OCI-LY7 (cell line): ENCODE measurements around the gene MACC1. TPM values are rescaled to one million over a fixed set of nuclear protein-coding genes. Genes with fewer than 3 reads are reported as not detected.

ENCODE experiments used
- BruUV-seq: library from RNA; stranded (reverse); fragments of 400-500 nt; replicated peaks from 2 replicates; lab custom pipeline; 2021; lab: Mats Ljungman, UMichigan
- CTCF ChIA-PET: fragments of 300-600 bp; sonication (Branson Sonifier 250); formaldehyde crosslinking; loops from one replicate; lab custom pipeline; 2022; ENCODE audit warnings: antibody characterized with exemption; ENCODE audit not compliant: unreplicated experiment; lab: Charles Lee
- POLR2A ChIA-PET: fragments of 300-600 bp; sonication (Branson Sonifier 250); formaldehyde crosslinking; loops from one replicate; lab custom pipeline; 2022; ENCODE audit warnings: antibody characterized with exemption; lab: Charles Lee
- DNase-seq: peaks from one replicate; pipeline ENCODE4 v3.0.0-alpha.2; 2015; ENCODE audit warnings: low spot score
- H2AFZ ChIP-seq: fragments of 200-600 bp; sonication (generic), shearing (Covaris generic); 2 replicates; pipeline ENCODE4 v1.6.1; 2014; ENCODE audit warnings: mild to moderate bottlenecking, antibody characterized with exemption, low read length, moderate library complexity
- H3K27ac ChIP-seq: fragments of 200-600 bp; sonication (generic); 2 replicates; pipeline ENCODE4 v1.5.1; 2014; ENCODE audit warnings: mixed run types, low read depth, mild to moderate bottlenecking, moderate library complexity, low read length, inconsistent platforms; ENCODE audit not compliant: poor library complexity, severe bottlenecking
- H3K36me3 ChIP-seq: fragments of 200-600 bp; sonication (generic); 2 replicates; pipeline ENCODE4 v1.6.1; 2014; ENCODE audit warnings: mild to moderate bottlenecking, antibody characterized with exemption, low read length, moderate library complexity, mixed read lengths; ENCODE audit not compliant: insufficient read depth
- H3K4me1 ChIP-seq: fragments of 200-600 bp; sonication (generic); 2 replicates; pipeline ENCODE4 v1.5.1; 2014; ENCODE audit warnings: mild to moderate bottlenecking, low read length; ENCODE audit not compliant: insufficient read depth, poor library complexity, severe bottlenecking
- H3K4me2 ChIP-seq: fragments of 200-600 bp; sonication (generic); 2 replicates; pipeline ENCODE4 v1.6.1; 2014; ENCODE audit warnings: mild to moderate bottlenecking, low read length
- H3K4me3 ChIP-seq: fragments of 200-600 bp; sonication (generic); 2 replicates; pipeline ENCODE4 v1.5.1; 2014; ENCODE audit warnings: mild to moderate bottlenecking, low read depth, low read length; ENCODE audit not compliant: poor library complexity, severe bottlenecking
- H3K79me2 ChIP-seq: fragments of 200-600 bp; sonication (generic); 2 replicates; pipeline ENCODE4 v1.6.1; 2016; ENCODE audit warnings: low read depth, mild to moderate bottlenecking, low read length, moderate library complexity, mixed read lengths; ENCODE audit not compliant: insufficient read depth
- H3K9me2 ChIP-seq: fragments of 200-600 bp; sonication (generic); 2 replicates; pipeline ENCODE4 v1.6.1; 2016; ENCODE audit warnings: mild to moderate bottlenecking, low read length, mixed read lengths; ENCODE audit not compliant: insufficient read depth
- H3K9me3 ChIP-seq: fragments of 200-600 bp; sonication (generic); 2 replicates; pipeline ENCODE4 v1.6.1; 2014; ENCODE audit warnings: mild to moderate bottlenecking, mixed run types, low read length, mixed read lengths
- H4K20me1 ChIP-seq: fragments of 200-600 bp; sonication (generic); 2 replicates; pipeline ENCODE4 v1.6.1; 2014; ENCODE audit warnings: mild to moderate bottlenecking, antibody characterized with exemption, low read length, moderate library complexity, mixed read lengths; ENCODE audit not compliant: insufficient read depth
- CTCF ChIP-seq: fragments of 200-600 bp; sonication (generic); conservative IDR thresholded peaks from 2 replicates; pipeline ENCODE4 v1.5.1; 2014; ENCODE audit warnings: mild to moderate bottlenecking, antibody characterized with exemption, low read length, moderate library complexity, mixed read lengths
- EZH2phosphoT487 ChIP-seq: fragments of 200-600 bp; sonication (generic); IDR thresholded peaks from 2 replicates; pipeline ENCODE4 v1.6.1; 2018; ENCODE audit warnings: low read depth, borderline replicate concordance, mild to moderate bottlenecking, mixed run types, antibody characterized with exemption, low read length, moderate library complexity, mixed read lengths
- intact Hi-C: fragments of 100-400 bp; cut with micrococcal nuclease; formaldehyde crosslinking; loops from one replicate; pipeline ENCODE4 v1.10.0; 2022; ENCODE audit not compliant: unreplicated experiment
- total RNA-seq, 2 experiments: library from RNA; depleted of rRNA in 1 of 2; stranded (reverse); fragments of >200 nt in 1 of 2; shearing (Covaris generic) in 1 of 2; gene quantifications; 2 replicates each; pipeline ENCODE4 v1.2.3, GENCODE V29; 2014 to 2022

Gene MACC1
- total RNA-seq, 2 experiments from 2014 or later: 5.0 to 11.1 TPM

DNA sequence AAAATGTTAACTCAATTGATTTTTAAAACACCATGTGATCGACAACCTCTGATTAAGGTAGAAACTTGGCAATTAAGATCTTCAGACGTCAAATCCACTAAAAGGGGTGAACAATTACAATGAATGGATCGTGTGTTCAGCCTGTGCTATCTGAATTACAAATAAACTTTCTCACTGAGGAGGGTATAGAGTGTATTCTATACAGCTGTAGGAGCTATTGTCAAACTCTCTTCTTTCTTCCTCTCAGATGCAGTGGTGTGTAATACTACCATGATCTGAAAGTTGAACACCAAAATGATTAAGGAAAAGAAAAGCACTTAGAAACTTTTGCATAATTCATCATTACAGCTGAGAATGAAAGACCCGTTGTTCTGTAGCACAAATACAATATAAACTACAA, 32.2 kb upstream of the MACC1 start:
- Histone ChIP-seq H3K4me1 (no peaks in the 10 kb centered on the region), H3K36me3 (no peaks in the 10 kb centered on the region), H3K9me2 (no peaks in the 10 kb centered on the region), H3K4me3 (no peak overlapping the region), H3K9me3 (no peaks in the 10 kb centered on the region), H3K79me2 (no peaks in the 10 kb centered on the region), H3K4me2 (no peak overlapping the region), H4K20me1 (no peaks in the 10 kb centered on the region), H3K27ac (no peak overlapping the region), H2AFZ (no peak overlapping the region)
- CTCF ChIA-PET: no interaction called here
- POLR2A ChIA-PET: interaction anchor here (1.2 kb wide), 1 partner anchor 11 kb away, joined by 3 read pairs; no protein-coding TSS in a partner anchor
- BruUV-seq: no TSS peak
- no peak for TF ChIP-seq EZH2phosphoT487
- no peak for TF ChIP-seq CTCF
- no peak for DNase-seq
- intact Hi-C loops: no loop called here

- TF ChIP-seq CTCF (no peak), EZH2phosphoT487 (no peak)
- H3K4me3 ChIP-seq: no peak overlapping the region
- H3K79me2 ChIP-seq: no peaks in the 10 kb centered on the region
- no peak for DNase-seq
- H3K9me2 ChIP-seq: no peaks in the 10 kb centered on the region
- BruUV-seq: no TSS peak
- ChIA-PET CTCF (no interaction called here), POLR2A (interaction anchor here (1.2 kb wide), 1 partner anchor 14 kb away, joined by 4 read pairs; no protein-coding TSS in a partner anchor)
- no peaks in the 10 kb centered on the region for H3K4me1 ChIP-seq
- no peaks in the 10 kb centered on the region for H3K36me3 ChIP-seq
- no peak overlapping the region for H3K27ac ChIP-seq
- no peak overlapping the region for H2AFZ ChIP-seq
- no peaks in the 10 kb centered on the region for H3K9me3 ChIP-seq
- no peak overlapping the region for H3K4me2 ChIP-seq
- no peaks in the 10 kb centered on the region for H4K20me1 ChIP-seq
- intact Hi-C loops: no loop called here
Observed at GRCh38 chr7:20246236-20246635, 29.1 kb upstream of the MACC1 start.

GRCh38 chr7:20244334-20245120, 27.3 kb upstream of the MACC1 start:
- Histone ChIP-seq H4K20me1 (no peaks in the 10 kb centered on the region), H3K36me3 (no peaks in the 10 kb centered on the region), H3K4me3 (no peak overlapping the region), H3K4me1 (no peaks in the 10 kb centered on the region), H3K4me2 (no peak overlapping the region), H2AFZ (no peak overlapping the region), H3K9me2 (no peaks in the 10 kb centered on the region), H3K79me2 (no peaks in the 10 kb centered on the region), H3K27ac (no peak overlapping the region), H3K9me3 (no peaks in the 10 kb centered on the region)
- intact Hi-C loops: no loop called here
- CTCF ChIA-PET: no interaction called here
- no TSS peak for BruUV-seq
- POLR2A ChIA-PET: no interaction called here
- DNase-seq: no peak
- TF ChIP-seq EZH2phosphoT487 (no peak), CTCF (no peak)
